ENCODE data around the gene TUBB4A.

DNA sequence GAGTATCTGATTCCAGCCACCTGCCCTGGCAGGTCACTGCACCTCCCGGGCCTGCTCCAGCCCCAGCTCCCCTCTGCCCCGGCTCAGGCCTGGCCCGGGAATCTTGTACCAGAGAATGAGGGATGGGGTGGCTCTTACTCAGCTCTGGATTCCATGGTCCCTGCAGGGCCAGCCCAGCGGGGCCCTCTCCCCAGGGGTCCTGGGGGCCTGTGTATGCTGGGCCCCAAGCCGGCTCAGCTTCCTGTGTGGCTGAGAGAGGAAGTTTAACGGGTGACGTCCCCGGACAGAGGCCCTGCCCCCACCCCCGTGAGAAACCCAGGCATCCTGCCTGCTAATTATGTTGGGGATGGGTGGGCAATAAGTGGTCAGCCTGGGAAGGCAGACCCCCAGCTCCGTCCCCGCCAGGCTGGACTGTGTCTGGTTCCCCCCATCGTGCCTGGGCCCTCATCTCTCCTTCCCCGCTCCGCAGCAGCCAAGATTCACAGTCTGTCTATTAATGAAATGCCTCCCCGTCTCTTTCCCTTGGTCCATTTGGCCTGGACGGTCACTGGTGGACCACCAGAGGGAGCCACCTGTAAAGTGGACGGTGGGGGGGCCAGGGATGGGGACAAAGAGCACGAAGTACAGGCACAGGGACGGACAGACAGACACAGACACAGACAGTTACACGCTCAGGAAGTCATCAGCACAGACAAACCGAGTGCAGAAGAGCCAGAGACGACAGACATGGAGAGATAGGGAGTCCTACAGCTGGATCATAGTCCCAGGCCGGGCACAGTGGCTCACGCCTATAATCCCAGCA is 20.4 kb downstream of the TUBB4A start, which contains the start of gene DENND1C:
- TF ChIP-seq, protein P1, sequence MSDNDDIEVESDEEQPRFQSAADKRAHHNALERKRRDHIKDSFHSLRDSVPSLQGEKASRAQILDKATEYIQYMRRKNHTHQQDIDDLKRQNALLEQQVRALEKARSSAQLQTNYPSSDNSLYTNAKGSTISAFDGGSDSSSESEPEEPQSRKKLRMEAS (IDR thresholded peaks at IDR 0.05; ENCODE audit: low read depth, low read length), result peak; percentile 54
- TF ChIP-seq, protein P2, sequence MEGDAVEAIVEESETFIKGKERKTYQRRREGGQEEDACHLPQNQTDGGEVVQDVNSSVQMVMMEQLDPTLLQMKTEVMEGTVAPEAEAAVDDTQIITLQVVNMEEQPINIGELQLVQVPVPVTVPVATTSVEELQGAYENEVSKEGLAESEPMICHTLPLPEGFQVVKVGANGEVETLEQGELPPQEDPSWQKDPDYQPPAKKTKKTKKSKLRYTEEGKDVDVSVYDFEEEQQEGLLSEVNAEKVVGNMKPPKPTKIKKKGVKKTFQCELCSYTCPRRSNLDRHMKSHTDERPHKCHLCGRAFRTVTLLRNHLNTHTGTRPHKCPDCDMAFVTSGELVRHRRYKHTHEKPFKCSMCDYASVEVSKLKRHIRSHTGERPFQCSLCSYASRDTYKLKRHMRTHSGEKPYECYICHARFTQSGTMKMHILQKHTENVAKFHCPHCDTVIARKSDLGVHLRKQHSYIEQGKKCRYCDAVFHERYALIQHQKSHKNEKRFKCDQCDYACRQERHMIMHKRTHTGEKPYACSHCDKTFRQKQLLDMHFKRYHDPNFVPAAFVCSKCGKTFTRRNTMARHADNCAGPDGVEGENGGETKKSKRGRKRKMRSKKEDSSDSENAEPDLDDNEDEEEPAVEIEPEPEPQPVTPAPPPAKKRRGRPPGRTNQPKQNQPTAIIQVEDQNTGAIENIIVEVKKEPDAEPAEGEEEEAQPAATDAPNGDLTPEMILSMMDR (IDR thresholded peaks at IDR 0.05; ENCODE audit: low read depth, low read length), result peak; percentile 52

Measured in NB4 (cell line).